ENCODE measurements around the gene SMARCA2. TPM values are rescaled to one million over a fixed set of nuclear protein-coding genes. Genes with fewer than 3 reads are reported as not detected.

The SMARCA2 gene
- polyA plus RNA-seq, 1 donor: 82.5 TPM

- no peak for DNase-seq
Observed at GRCh38 chr9:2178034-2178734, 163.0 kb downstream of the SMARCA2 start.

- no peak for DNase-seq
Observed at GRCh38 chr9:2179567-2179966, 164.4 kb downstream of the SMARCA2 start.

- no peak for DNase-seq
Observed at GRCh38 chr9:2180154-2180553, 165.0 kb downstream of the SMARCA2 start.

GRCh38 chr9:2180704-2181103, 165.6 kb downstream of the SMARCA2 start:
- no peak for DNase-seq

GRCh38 chr9:2181792-2182191, 166.6 kb downstream of the SMARCA2 start:
- no peak for DNase-seq

GRCh38 chr9:2190939-2191608, 175.9 kb downstream of the SMARCA2 start:
- DNase-seq: no peak

GRCh38 chr9:2191609-2191972, 176.4 kb downstream of the SMARCA2 start:
- DNase-seq: no peak

GRCh38 chr9:2192356-2192979, 177.3 kb downstream of the SMARCA2 start:
- DNase-seq: no peak

- DNase-seq: no peak
Observed at GRCh38 chr9:2193552-2193951, 178.4 kb downstream of the SMARCA2 start.

GRCh38 chr9:2195211-2195610, 180.1 kb downstream of the SMARCA2 start:
- DNase-seq: no peak

- no peak for DNase-seq
Observed at GRCh38 chr9:2196757-2197156, 181.6 kb downstream of the SMARCA2 start.

- DNase-seq: no peak
Observed at GRCh38 chr9:2198956-2199635, 183.9 kb downstream of the SMARCA2 start.

- DNase-seq: no peak
Observed at GRCh38 chr9:2199999-2200796, 185.1 kb downstream of the SMARCA2 start.

- DNase-seq: no peak
Observed at GRCh38 chr9:2208465-2208864, 193.3 kb downstream of the SMARCA2 start.

- no peak for DNase-seq
Observed at GRCh38 chr9:2208991-2209390, 193.8 kb downstream of the SMARCA2 start.

GRCh38 chr9:2209400-2209799, 194.3 kb downstream of the SMARCA2 start:
- no peak for DNase-seq

GRCh38 chr9:2210201-2210600, 195.1 kb downstream of the SMARCA2 start:
- no peak for DNase-seq

GRCh38 chr9:2213830-2214468, 198.8 kb downstream of the SMARCA2 start:
- no peak for DNase-seq

- no peak for DNase-seq
Observed at GRCh38 chr9:2214707-2215106, 199.6 kb downstream of the SMARCA2 start.

- DNase-seq: no peak
Observed at GRCh38 chr9:2215921-2216441, 200.8 kb downstream of the SMARCA2 start.

- no peak for DNase-seq
Observed at GRCh38 chr9:2216591-2216990, 201.4 kb downstream of the SMARCA2 start.

GRCh38 chr9:2217540-2217939, 202.4 kb downstream of the SMARCA2 start:
- DNase-seq: no peak
